Melanocyte of skin (primary cell): Measurements from ENCODE around the gene FOLR3. TPM values are rescaled to one million over a fixed set of nuclear protein-coding genes. Genes with fewer than 3 reads are reported as not detected.

ENCODE experiments used
- total RNA-seq, 2 donors: library from RNA; depleted of rRNA; stranded (reverse); fragments of >200 nt; gene quantifications; 2 replicates each; pipeline ENCODE4 v1.2.3, GENCODE V29; 2012

FOLR3 gene
- not detected for total RNA-seq

GRCh38 chr11:72135473-72135872, at the start of gene FOLR3:
Gene FOLR3 (plus strand): TSS chr11:72135725. CDS start chr11:72135953, 228 bp downstream.

GRCh38 chr11:72102946-72103753, 32.4 kb upstream of the FOLR3 start, which contains the start of gene LAMTOR1:
Gene LAMTOR1 (minus strand): TSS chr11:72103297. CDS start chr11:72103224, 73 bp downstream.

GRCh38 chr11:72105888-72106287, 29.6 kb upstream of the FOLR3 start, which contains the start of gene TOMT:
Gene TOMT (plus strand): TSS chr11:72105924. CDS start chr11:72105952, 28 bp downstream.

GRCh38 chr11:72112143-72112977, 23.2 kb upstream of the FOLR3 start, which contains the start of gene ANAPC15:
Gene ANAPC15 (minus strand): TSS chr11:72112695. CDS start chr11:72111276, 1,419 bp downstream.

Other genes with a start within 250 kb of the FOLR3 start
- 1 to 10 TPM; 2.8 to 4.3 TPM for gene XNDC1N, start 207.1 kb upstream of the FOLR3 start, total RNA-seq
- 10 to 100 TPM; 16.5 to 21.6 TPM for gene RNF121, start 206.7 kb upstream of the FOLR3 start, total RNA-seq
- 1 to 10 TPM; 1.4 to 2.0 TPM for gene IL18BP, start 136.8 kb upstream of the FOLR3 start, total RNA-seq
- gene NUMA1, start 55.2 kb upstream of the FOLR3 start, total RNA-seq, result 100 to 1,000 TPM; 100 to 103 TPM
- gene LRRC51, start 54.9 kb upstream of the FOLR3 start, total RNA-seq, result 1 to 10 TPM; 3.4 to 4.7 TPM
- 100 to 1,000 TPM; 131 to 157 TPM for gene LAMTOR1, start 32.4 kb upstream of the FOLR3 start, total RNA-seq
- under 1 TPM in 1 of 2 donors, not detected in 1; under 0.01 TPM for gene TOMT, start 29.8 kb upstream of the FOLR3 start, total RNA-seq
- 10 to 100 TPM; 20.0 to 38.3 TPM for gene ANAPC15, start 23.0 kb upstream of the FOLR3 start, total RNA-seq
- not detected for gene FOLR1, start 56.4 kb downstream of the FOLR3 start, total RNA-seq
- gene FOLR2, start 81.1 kb downstream of the FOLR3 start, total RNA-seq, result not detected
- gene INPPL1, start 89.0 kb downstream of the FOLR3 start, total RNA-seq, result 10 to 100 TPM; 74.3 TPM
- gene PHOX2A, start 108.5 kb downstream of the FOLR3 start, total RNA-seq, result not detected